Activated CD8-positive, alpha-beta memory T cell treated with anti-CD3 and anti-CD28 coated beads, Interleukin-2, amount 50 U/mL, for 48 hours (primary cell): ENCODE data around the gene RAD51B.
"Not testable (repeated sequence)": the region's sequence is repeated elsewhere in the genome, so short reads cannot be mapped to it uniquely, and the experiment has no call there.

Experiments
- DNase-seq: peaks from one replicate; pipeline ENCODE4 v3.0.0-alpha.2; 2020

RAD51B gene

DNA sequence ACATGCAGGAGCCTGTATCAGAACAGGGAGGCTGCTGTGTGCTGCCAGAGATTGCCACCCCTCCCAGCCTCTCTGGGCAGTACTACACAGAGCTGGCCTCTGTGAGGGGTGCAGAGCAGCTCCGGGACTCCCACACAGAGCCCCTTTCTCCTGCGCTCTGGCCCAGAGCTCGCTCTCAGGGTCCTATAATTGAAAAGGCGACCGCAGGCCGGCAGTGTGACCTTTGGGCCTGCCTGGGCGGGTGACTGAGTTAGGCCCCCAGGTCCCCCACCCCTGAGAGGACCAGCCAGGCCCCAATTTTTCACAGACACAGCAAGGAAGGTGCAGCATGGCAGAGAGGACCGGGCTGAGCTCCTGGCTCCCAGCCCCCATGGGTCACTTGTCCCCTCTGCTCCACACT lies 836.9 kb downstream of the RAD51B start:
- no peak for DNase-seq

DNA sequence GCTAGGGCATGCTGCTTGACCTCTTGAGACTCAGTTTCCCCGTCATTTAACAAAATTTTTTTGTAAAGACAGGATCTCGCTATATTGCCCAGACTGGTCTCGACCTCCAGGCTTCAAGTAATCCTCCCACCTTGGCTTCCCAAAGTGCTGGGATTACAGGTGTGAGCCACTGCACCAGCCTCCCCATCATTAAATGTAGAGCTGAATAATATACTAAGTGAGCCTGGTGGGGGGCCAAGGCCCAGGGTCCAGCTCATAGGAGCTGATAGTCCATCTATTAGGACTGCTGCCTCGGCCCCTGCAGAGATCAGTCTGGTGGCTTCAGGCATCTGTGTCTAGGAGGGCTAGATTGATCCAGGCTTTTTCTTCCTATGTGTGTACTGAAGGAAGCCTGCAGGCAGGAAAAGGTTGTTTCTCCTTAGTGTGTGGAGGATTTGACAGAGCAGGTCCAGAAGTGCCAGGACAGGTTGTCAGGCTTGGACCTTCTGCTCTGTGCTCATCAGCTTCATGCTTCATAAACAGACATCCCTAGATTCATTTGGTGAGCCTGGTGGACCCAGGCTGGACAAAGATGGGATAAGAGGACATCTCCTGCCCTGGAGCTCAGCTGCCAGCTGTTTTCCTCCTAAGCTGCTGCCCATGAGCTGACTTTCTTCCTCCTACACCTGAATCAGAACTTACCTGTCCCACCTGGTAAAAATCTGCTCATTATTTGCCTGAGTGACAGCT lies 837.9 kb downstream of the RAD51B start:
- DNase-seq, result no peak

- no peak for DNase-seq
Observed at GRCh38 chr14:68658029-68658509, 838.5 kb downstream of the RAD51B start.

GRCh38 chr14:68658943-68659931 lies 839.7 kb downstream of the RAD51B start:
- no peak for DNase-seq

- DNase-seq, result no peak
Observed at GRCh38 chr14:68660495-68660894, 840.9 kb downstream of the RAD51B start.

GRCh38 chr14:68661226-68662225 lies 841.9 kb downstream of the RAD51B start:
- DNase-seq, result no peak

DNA sequence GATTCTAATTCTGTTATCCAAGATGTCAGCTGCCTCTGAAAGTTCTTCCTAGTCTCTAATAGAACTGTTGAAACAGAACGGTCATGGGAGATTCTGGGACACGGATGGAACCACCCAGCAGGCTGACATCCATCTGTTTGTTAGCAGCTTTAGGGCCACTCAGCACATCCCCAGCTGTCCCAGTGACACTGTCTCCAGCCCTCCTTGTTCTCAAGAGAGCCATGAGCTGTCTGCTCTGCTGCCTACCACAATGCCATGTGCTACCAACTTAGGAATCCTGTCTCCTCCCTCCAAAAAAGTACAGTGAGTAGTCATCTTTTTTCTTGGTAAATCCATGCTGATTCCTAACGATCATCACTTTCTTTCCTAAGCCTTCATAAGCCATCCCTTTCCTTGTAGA lies 842.8 kb downstream of the RAD51B start:
- no peak for DNase-seq

GRCh38 chr14:68662826-68663225 lies 843.2 kb downstream of the RAD51B start:
- not testable (repeated sequence) for DNase-seq

- DNase-seq, result no peak
Observed at GRCh38 chr14:68663385-68664076, 844.0 kb downstream of the RAD51B start.

DNA sequence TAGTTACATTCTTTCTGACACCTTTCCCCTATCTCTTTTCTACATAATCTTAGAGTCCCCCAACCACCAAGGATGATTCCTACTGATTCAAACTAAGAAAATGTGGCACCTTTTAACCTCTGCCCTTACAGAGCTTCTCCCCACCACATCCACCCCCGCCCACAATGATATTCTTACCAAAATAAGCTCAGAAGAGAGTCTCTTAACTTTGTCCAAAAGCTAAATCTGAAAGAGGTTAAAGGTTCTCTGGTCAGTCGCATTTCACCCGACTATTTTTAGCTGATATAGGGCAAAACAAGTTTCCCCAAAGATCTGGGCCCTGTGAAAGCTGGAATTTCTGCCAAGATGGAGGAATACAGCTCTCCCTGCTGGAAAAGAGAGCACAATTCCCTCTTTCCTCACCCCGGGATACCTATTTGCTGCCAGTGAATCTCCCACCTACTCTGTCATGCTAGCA lies 844.7 kb downstream of the RAD51B start:
- no peak for DNase-seq

DNA sequence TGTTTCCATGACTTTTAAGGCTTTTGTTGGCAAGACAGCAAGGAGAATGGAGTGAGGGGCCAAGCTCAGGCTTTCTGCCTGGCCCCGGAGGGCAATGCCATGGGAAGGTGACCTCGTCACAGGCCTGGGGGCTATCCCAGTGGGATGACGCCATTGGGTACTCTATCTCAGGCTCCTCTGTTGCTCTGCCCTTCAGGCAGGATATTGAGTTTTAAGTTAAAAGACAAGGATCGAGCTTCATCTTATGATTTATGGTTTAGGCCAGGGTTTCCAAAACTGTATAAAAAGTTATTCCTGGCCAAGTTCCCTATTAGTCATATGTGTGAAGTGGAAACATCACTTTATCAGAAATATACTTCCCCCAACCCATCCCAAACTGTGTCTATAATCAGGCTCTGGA lies 845.6 kb downstream of the RAD51B start:
- no peak for DNase-seq

DNA sequence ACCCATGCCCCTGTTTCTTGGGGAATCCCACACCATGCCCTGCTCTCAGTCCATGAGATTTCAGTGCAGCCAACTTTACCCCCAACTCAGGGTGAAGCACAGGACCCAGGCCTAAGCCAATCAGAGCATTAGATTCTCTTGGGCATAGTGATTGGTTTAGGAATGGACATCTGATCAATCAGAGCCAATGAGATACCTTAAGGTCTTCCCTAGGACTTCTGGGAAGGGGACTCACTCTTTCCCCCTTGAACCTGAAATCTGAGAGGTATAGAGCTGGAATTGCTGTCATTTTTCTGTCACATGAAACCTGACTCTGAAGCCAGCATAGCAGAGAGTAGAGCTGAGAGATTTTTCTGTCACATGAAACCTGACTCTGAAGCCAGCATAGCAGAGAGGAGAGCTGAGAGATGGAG lies 846.2 kb downstream of the RAD51B start:
- DNase-seq, result no peak

DNA sequence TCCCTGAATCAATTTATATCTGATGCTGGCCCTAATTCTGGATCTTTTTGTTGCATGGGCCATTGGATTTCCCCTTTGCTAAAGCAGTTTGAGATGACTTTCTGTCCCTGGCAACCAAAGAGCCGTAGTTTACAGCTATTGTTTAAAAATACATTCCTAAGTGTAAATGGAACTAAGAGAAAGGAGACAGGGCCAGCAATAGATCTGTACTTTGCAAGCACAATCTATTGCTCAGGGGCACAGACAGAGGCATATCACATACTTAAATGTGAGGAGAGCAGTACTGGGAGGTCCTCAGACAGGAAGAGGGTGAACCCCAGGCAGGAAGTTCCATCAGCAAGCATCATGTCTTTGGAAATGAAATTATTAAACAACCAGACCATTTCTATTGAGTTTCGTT lies 846.7 kb downstream of the RAD51B start:
- no peak for DNase-seq

DNA sequence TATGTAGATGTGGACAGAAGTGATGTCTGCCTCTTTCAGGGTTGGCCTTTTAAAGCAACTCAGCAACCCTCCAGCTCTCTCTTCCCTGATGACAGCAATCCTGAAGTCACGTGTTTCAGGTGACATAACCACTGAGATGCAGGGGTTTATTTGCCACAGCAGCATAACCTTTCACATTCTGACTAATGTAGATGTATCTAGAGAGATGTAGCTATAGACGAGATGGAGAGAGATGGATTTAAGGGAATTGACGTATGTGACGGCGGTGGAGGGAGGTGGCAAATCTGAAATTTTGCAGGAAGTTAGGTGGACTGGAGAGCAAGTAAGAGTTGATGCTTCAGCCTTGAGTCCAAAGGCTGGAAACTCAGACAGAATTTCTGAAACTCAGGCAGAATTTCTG lies 847.3 kb downstream of the RAD51B start:
- DNase-seq, result no peak

DNA sequence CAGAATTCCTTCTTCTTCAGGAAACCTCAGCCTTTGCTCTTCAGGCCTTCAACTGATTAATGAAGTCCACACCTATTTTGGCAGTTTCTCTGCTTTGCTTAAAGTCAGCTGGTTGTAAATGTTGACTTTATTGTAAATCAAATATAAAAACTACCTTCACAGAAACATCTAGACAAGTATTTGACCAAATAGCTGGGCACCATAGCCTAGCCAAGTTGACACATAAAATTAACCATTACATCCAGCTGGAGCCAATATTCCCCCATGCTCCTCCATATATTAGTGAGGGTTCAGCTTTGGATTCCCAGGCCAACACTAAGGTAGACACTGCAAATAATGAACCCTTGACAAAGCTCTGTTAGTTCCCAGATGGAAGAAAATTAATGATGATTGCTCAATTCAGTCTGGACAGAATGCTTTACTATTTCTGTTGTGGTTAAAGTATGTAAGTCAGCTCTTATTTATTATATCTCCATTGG lies 847.8 kb downstream of the RAD51B start:
- DNase-seq, result no peak

DNA sequence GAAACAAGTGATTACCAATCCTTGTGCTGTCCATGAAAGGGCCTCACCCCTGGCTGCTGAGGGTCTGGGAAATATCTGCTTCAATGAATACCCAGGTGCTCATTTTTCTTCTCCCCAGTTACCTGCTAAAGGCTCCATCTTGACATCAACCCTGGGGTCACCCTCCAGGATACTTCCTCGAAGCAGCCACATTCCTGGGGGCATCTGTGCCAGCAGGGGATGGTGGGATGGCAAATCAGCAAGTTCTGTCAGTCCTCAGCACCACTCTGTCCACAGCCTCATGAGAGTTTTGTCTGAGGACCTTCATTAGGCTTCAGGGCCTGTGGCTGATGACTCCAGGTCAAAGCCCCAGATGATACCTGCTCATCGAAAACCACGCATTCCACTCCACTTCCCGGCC lies 848.4 kb downstream of the RAD51B start:
- DNase-seq, result no peak

DNA sequence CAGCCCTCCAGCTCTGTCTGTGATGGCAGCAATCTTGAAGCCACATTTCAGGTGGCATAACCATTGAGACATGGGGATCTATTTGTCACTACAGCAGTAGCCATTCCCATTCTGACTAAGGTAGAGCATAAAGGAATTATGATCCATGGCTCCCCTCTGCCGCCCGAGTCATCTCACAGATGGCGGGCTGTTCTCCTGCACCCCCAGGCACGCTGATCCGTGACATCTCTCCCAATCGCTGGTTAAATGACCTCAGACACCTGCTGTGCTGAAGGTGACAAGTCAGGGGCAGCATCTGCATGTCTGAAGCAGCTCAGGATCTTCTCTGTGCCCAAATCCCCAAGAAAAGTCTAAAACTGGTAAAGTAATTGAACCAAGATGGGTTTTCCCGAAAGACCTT lies 849.0 kb downstream of the RAD51B start:
- peak; percentile 34 for DNase-seq

GRCh38 chr14:68669111-68669511 lies 849.5 kb downstream of the RAD51B start:
- DNase-seq, result peak; percentile 37

- peak; percentile 36 for DNase-seq
Observed at GRCh38 chr14:68669603-68670358, 850.2 kb downstream of the RAD51B start.

DNA sequence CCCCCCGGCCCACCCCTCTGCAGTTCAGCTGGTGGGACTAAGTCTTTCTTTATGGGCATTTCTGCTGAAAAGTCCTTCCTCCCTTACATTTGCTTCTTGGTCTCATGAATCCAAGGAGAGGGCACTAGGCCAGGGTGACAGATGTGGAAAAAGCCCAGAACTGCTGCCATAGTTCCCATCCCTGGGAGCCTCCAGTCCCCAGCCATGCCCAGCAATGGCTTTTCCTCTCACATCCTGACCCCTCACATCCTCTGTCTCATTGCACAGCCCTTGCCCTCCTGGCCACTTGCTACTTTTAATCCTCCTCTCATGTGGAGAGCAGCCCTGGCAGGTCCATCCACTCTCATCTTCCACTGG lies 850.8 kb downstream of the RAD51B start:
- peak; percentile 25 for DNase-seq

DNA sequence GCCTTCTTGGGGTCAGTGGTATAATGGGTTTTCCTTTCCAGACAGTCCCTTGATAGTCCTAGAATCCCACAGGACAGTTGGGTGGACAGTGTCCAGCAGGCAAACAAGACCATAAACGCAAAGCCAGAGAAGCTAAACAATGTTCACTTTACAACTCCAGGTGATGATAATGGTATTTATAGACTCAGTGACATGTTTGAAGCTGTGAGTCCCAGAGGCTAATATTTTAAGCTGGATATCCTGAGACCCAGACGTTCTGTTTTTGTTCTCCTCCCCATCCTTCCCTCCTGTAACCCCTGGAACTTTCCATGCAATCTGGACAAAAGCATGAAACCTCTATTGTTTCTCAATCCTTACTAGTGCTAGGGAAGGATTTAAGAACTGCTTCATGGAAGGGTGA lies 852.3 kb downstream of the RAD51B start:
- no peak for DNase-seq
